HEK293 (cell line): Measurements from ENCODE around the gene MAPKAP1.

Source experiments
- CTCF ChIA-PET: fragments of 350-600 bp; formaldehyde crosslinking; extraction: SDS; loops from one replicate; lab custom pipeline; 2021; ENCODE audit warnings: antibody characterized with exemption; lab: Yijun Ruan, JAX
- POLR2A ChIA-PET: fragments of 300-600 bp; formaldehyde crosslinking; extraction: SDS; loops from one replicate; lab custom pipeline; 2020; ENCODE audit warnings: antibody characterized with exemption, inconsistent platforms; lab: Yijun Ruan, JAX
- H3K27ac ChIP-seq: fragments of 200-500 bp; sonication (Bioruptor generic); 2 replicates; pipeline ENCODE4 v1.5.1; 2014; ENCODE audit warnings: low read depth, low read length, control low read depth, inconsistent platforms; ENCODE audit errors: extremely low read depth
- H3K36me3 ChIP-seq, 2 experiments: fragments of 200-500 bp in 1 of 2; sonication (Bioruptor generic) in 1 of 2; 1 replicate in 1 of 2; 2 replicates in 1 of 2; pipeline ENCODE4 v1.5.1; 2014 to 2017; ENCODE audit warnings: inconsistent platforms in 2 of 2, low read length in 2 of 2; ENCODE audit not compliant: control insufficient read depth in 2 of 2, insufficient read depth in 1 of 2
- H3K4me1 ChIP-seq: fragments of 200-500 bp; sonication (Bioruptor generic); 2 replicates; pipeline ENCODE4 v1.5.1; 2014; ENCODE audit warnings: mild to moderate bottlenecking, low read length, inconsistent platforms; ENCODE audit not compliant: control insufficient read depth, insufficient read depth
- H3K4me3 ChIP-seq: 2 replicates; pipeline ENCODE4 v1.5.1; 2011; ENCODE audit warnings: low read depth, mild to moderate bottlenecking, control low read depth, low read length, moderate library complexity
- H3K9me3 ChIP-seq: fragments of 200-500 bp; sonication (Bioruptor generic); 2 replicates; pipeline ENCODE4 v1.5.1; 2014; ENCODE audit warnings: low read depth, low read length, inconsistent platforms; ENCODE audit not compliant: control insufficient read depth, insufficient read depth
- BCL11A ChIP-seq: fragments of 450-650 bp; formaldehyde crosslinking; IDR thresholded peaks from 2 replicates; pipeline ENCODE4 v1.5.1; 2016; ENCODE audit warnings: low read depth, missing biosample characterization, missing genetic modification characterization
- EGR2 ChIP-seq: fragments of 450-650 bp; formaldehyde crosslinking; IDR thresholded peaks from 2 replicates; pipeline ENCODE4 v1.5.1; 2016; ENCODE audit warnings: low read depth, missing biosample characterization, missing genetic modification characterization
- FEZF1 ChIP-seq: fragments of 450-650 bp; formaldehyde crosslinking; IDR thresholded peaks from 2 replicates; pipeline ENCODE4 v1.5.1; 2016; ENCODE audit warnings: missing biosample characterization, missing genetic modification characterization
- GLI4 ChIP-seq: fragments of 450-650 bp; formaldehyde crosslinking; IDR thresholded peaks from 2 replicates; pipeline ENCODE4 v1.5.1; 2016; ENCODE audit warnings: missing biosample characterization, missing genetic modification characterization
- GLIS1 ChIP-seq: fragments of 450-650 bp; formaldehyde crosslinking; IDR thresholded peaks from 2 replicates; pipeline ENCODE4 v1.5.1; 2016; ENCODE audit warnings: missing biosample characterization, missing genetic modification characterization
- GLIS2 ChIP-seq: fragments of 450-650 bp; formaldehyde crosslinking; IDR thresholded peaks from 2 replicates; pipeline ENCODE4 v1.5.1; 2016; ENCODE audit warnings: missing biosample characterization, missing genetic modification characterization
- IKZF3 ChIP-seq: fragments of 450-650 bp; IDR thresholded peaks from 2 replicates; pipeline ENCODE4 v1.5.0; 2018; ENCODE audit warnings: missing biosample characterization, mild to moderate bottlenecking, missing genetic modification characterization, moderate library complexity
- KLF1 ChIP-seq: fragments of 450-650 bp; formaldehyde crosslinking; IDR thresholded peaks from 2 replicates; pipeline ENCODE4 v1.5.1; 2016; ENCODE audit warnings: missing biosample characterization, missing genetic modification characterization
- KLF10 ChIP-seq: fragments of 450-650 bp; IDR thresholded peaks from 2 replicates; pipeline ENCODE4 v1.5.1; 2018; ENCODE audit warnings: missing biosample characterization, mild to moderate bottlenecking, missing genetic modification characterization
- OVOL3 ChIP-seq: fragments of 450-650 bp; formaldehyde crosslinking; IDR thresholded peaks from 2 replicates; pipeline ENCODE4 v1.5.1; 2016; ENCODE audit warnings: missing biosample characterization, missing genetic modification characterization
- SCRT1 ChIP-seq: fragments of 450-650 bp; formaldehyde crosslinking; IDR thresholded peaks from 2 replicates; pipeline ENCODE4 v1.5.1; 2016; ENCODE audit warnings: missing biosample characterization, missing genetic modification characterization, borderline replicate concordance
- TCF7L2 ChIP-seq: IDR thresholded peaks from 2 replicates; pipeline ENCODE4 v1.6.1; 2011; ENCODE audit warnings: low read depth, mild to moderate bottlenecking, inconsistent platforms, low read length, moderate library complexity, borderline replicate concordance
- WT1 ChIP-seq: fragments of 450-650 bp; formaldehyde crosslinking; IDR thresholded peaks from 2 replicates; pipeline ENCODE4 v1.5.1; 2016; ENCODE audit warnings: missing biosample characterization, missing genetic modification characterization
- ZEB2 ChIP-seq: fragments of 450-650 bp; formaldehyde crosslinking; IDR thresholded peaks from 2 replicates; pipeline ENCODE4 v1.5.1; 2016; ENCODE audit warnings: missing biosample characterization, missing genetic modification characterization
- ZFHX2 ChIP-seq: fragments of 450-650 bp; formaldehyde crosslinking; conservative IDR thresholded peaks from 2 replicates; pipeline ENCODE4 v1.5.1; 2016; ENCODE audit warnings: missing biosample characterization, missing genetic modification characterization
- ZIC2 ChIP-seq: fragments of 450-650 bp; formaldehyde crosslinking; IDR thresholded peaks from 2 replicates; pipeline ENCODE4 v1.5.1; 2016; ENCODE audit warnings: missing biosample characterization, missing genetic modification characterization
- ZNF121 ChIP-seq: fragments of 450-650 bp; formaldehyde crosslinking; IDR thresholded peaks from 2 replicates; pipeline ENCODE4 v1.5.1; 2016; ENCODE audit warnings: missing biosample characterization, missing genetic modification characterization
- ZNF155 ChIP-seq: fragments of 450-650 bp; formaldehyde crosslinking; IDR thresholded peaks from 2 replicates; pipeline ENCODE4 v1.5.1; 2016; ENCODE audit warnings: missing biosample characterization, missing genetic modification characterization
- ZNF335 ChIP-seq: fragments of 450-650 bp; formaldehyde crosslinking; conservative IDR thresholded peaks from 2 replicates; pipeline ENCODE4 v1.5.1; 2016; ENCODE audit warnings: missing biosample characterization, missing genetic modification characterization
- ZNF366 ChIP-seq: fragments of 450-650 bp; formaldehyde crosslinking; conservative IDR thresholded peaks from 2 replicates; pipeline ENCODE4 v1.5.1; 2016; ENCODE audit warnings: missing biosample characterization, missing genetic modification characterization
- ZNF521 ChIP-seq: fragments of 450-650 bp; formaldehyde crosslinking; IDR thresholded peaks from 2 replicates; pipeline ENCODE4 v1.5.1; 2017; ENCODE audit warnings: missing biosample characterization, mild to moderate bottlenecking, missing genetic modification characterization
- ZNF785 ChIP-seq: fragments of 450-650 bp; formaldehyde crosslinking; IDR thresholded peaks from 2 replicates; pipeline ENCODE4 v1.5.1; 2016; ENCODE audit warnings: missing biosample characterization, missing genetic modification characterization
- ZNF830 ChIP-seq: fragments of 450-650 bp; IDR thresholded peaks from 2 replicates; pipeline ENCODE4 v1.5.0; 2018; ENCODE audit warnings: missing biosample characterization, missing genetic modification characterization, low read depth, mild to moderate bottlenecking, moderate library complexity
- ZNF843 ChIP-seq: fragments of 450-650 bp; formaldehyde crosslinking; IDR thresholded peaks from 2 replicates; pipeline ENCODE4 v1.5.1; 2016; ENCODE audit warnings: missing biosample characterization, missing genetic modification characterization
- ZSCAN23 ChIP-seq: fragments of 450-650 bp; formaldehyde crosslinking; IDR thresholded peaks from 2 replicates; pipeline ENCODE4 v1.5.1; 2016; ENCODE audit warnings: missing biosample characterization, missing genetic modification characterization
- TF ChIP-seq, protein P1 (sequence below): fragments of 450-650 bp; formaldehyde crosslinking; IDR thresholded peaks from 2 replicates; pipeline ENCODE4 v1.5.1; 2016; ENCODE audit warnings: missing biosample characterization, missing genetic modification characterization
- TF ChIP-seq, protein P2 (sequence below): fragments of 450-650 bp; formaldehyde crosslinking; IDR thresholded peaks from 2 replicates; pipeline ENCODE4 v1.5.1; 2017; ENCODE audit warnings: missing biosample characterization, missing genetic modification characterization
- TF ChIP-seq, protein P3 (sequence below): fragments of 450-650 bp; formaldehyde crosslinking; IDR thresholded peaks from 2 replicates; pipeline ENCODE4 v1.5.1; 2016; ENCODE audit warnings: missing biosample characterization, missing genetic modification characterization
- TF ChIP-seq, protein P4 (sequence below): fragments of 450-650 bp; formaldehyde crosslinking; IDR thresholded peaks from 2 replicates; pipeline ENCODE4 v1.5.1; 2016; ENCODE audit warnings: missing biosample characterization, missing genetic modification characterization

The MAPKAP1 gene

DNA sequence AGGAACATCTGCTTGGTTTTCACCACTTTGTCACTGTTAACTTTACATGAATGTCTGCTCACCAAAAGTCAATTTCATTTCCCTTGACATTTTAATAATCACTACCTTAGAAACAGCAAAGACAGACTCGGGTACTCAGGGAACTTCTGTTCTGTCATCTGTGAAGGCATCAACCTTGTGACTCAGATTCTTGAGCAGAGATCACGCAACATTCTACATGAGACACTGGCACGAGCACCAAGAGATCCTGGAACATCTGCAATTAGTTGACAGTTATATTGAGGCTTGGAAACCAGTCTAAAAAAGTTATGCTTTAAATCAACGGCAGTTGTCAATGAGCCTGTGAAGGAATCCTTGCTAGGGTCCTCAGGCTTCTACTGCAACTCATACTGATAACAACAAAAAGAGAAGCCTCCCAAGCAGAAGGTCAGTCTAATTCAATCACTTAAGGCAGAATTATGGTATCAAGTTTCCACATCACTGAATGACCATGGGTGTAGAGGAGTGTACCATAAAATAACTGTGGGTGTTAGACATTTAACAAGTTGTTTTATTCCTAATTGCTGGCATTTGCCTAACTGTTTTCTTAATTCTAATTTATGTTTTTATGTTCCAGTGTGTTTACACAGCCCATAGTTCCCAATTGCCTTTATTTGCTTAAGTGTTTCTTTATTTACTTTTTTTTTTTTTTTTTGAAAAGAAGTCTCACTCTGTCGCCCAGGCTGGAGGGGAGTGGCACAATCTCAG, 36.8 kb upstream of the MAPKAP1 start:
- Histone ChIP-seq H3K27ac (no peak overlapping the region), H3K4me3 (no peak overlapping the region), H3K36me3 (no peaks in the 10 kb centered on the region), H3K9me3 (no peaks in the 10 kb centered on the region), H3K4me1 (peaks cover 7% of the 10 kb centered on the region)
- POLR2A ChIA-PET = interaction anchor here (0.7 kb wide), 1 partner anchor 48 kb away, joined by 3 read pairs; no protein-coding TSS in a partner anchor
- CTCF ChIA-PET = interaction anchor here (1.6 kb wide), 1 partner anchor 707 kb away, joined by 3 read pairs; no protein-coding TSS in a partner anchor
- TF ChIP-seq IKZF3 (tag by site-specific recombination) (peak; percentile 96), ZEB2 (tag by site-specific recombination) (peak; percentile 34), ZNF521 (tag by site-specific recombination) (no peak), GLIS2 (tag by site-specific recombination) (0 out of 2 replicates have a peak, but pooled peaks have one; percentile 22), ZIC2 (tag by site-specific recombination) (0 out of 2 replicates have a peak, but pooled peaks have one; percentile 25), FEZF1 (tag by site-specific recombination) (peak; percentile 81), WT1 (tag by site-specific recombination) (peak; percentile 99), ZNF121 (tag by site-specific recombination) (no peak), BCL11A (tag by site-specific recombination) (peak; percentile 24; the same call in 1 of the 2 replicates), ZNF335 (0 out of 2 replicates have a peak, but pooled peaks have one; percentile 18), TCF7L2 (peak; percentile 62; the same call in 1 of the 2 replicates), GLI4 (tag by site-specific recombination) (no peak), KLF1 (tag by site-specific recombination) (peak; percentile 77), EGR2 (peak; percentile 60), ZNF155 (tag by site-specific recombination) (no peak), KLF10 (tag by site-specific recombination) (0 out of 2 replicates have a peak, but pooled peaks have one; percentile 35), ZNF366 (tag by site-specific recombination) (0 out of 2 replicates have a peak, but pooled peaks have one; percentile 17), ZFHX2 (peak; percentile 73), OVOL3 (peak; percentile 87), ZSCAN23 (tag by site-specific recombination) (no peak), ZNF785 (tag by site-specific recombination) (no peak), SCRT1 (tag by site-specific recombination) (0 out of 2 replicates have a peak, but pooled peaks have one; percentile 21), ZNF843 (tag by site-specific recombination) (peak; percentile 55), GLIS1 (tag by site-specific recombination) (peak; percentile 80), ZNF830 (tag by site-specific recombination) (no peak)
- TF ChIP-seq, protein P1, sequence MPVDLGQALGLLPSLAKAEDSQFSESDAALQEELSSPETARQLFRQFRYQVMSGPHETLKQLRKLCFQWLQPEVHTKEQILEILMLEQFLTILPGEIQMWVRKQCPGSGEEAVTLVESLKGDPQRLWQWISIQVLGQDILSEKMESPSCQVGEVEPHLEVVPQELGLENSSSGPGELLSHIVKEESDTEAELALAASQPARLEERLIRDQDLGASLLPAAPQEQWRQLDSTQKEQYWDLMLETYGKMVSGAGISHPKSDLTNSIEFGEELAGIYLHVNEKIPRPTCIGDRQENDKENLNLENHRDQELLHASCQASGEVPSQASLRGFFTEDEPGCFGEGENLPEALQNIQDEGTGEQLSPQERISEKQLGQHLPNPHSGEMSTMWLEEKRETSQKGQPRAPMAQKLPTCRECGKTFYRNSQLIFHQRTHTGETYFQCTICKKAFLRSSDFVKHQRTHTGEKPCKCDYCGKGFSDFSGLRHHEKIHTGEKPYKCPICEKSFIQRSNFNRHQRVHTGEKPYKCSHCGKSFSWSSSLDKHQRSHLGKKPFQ (tag by site-specific recombination) = peak; percentile 64; the same call in 1 of the 2 replicates
- TF ChIP-seq, protein P2, sequence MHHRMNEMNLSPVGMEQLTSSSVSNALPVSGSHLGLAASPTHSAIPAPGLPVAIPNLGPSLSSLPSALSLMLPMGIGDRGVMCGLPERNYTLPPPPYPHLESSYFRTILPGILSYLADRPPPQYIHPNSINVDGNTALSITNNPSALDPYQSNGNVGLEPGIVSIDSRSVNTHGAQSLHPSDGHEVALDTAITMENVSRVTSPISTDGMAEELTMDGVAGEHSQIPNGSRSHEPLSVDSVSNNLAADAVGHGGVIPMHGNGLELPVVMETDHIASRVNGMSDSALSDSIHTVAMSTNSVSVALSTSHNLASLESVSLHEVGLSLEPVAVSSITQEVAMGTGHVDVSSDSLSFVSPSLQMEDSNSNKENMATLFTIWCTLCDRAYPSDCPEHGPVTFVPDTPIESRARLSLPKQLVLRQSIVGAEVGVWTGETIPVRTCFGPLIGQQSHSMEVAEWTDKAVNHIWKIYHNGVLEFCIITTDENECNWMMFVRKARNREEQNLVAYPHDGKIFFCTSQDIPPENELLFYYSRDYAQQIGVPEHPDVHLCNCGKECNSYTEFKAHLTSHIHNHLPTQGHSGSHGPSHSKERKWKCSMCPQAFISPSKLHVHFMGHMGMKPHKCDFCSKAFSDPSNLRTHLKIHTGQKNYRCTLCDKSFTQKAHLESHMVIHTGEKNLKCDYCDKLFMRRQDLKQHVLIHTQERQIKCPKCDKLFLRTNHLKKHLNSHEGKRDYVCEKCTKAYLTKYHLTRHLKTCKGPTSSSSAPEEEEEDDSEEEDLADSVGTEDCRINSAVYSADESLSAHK (tag by site-specific recombination) = peak; percentile 43; the same call in 1 of the 2 replicates
- TF ChIP-seq, protein P3, sequence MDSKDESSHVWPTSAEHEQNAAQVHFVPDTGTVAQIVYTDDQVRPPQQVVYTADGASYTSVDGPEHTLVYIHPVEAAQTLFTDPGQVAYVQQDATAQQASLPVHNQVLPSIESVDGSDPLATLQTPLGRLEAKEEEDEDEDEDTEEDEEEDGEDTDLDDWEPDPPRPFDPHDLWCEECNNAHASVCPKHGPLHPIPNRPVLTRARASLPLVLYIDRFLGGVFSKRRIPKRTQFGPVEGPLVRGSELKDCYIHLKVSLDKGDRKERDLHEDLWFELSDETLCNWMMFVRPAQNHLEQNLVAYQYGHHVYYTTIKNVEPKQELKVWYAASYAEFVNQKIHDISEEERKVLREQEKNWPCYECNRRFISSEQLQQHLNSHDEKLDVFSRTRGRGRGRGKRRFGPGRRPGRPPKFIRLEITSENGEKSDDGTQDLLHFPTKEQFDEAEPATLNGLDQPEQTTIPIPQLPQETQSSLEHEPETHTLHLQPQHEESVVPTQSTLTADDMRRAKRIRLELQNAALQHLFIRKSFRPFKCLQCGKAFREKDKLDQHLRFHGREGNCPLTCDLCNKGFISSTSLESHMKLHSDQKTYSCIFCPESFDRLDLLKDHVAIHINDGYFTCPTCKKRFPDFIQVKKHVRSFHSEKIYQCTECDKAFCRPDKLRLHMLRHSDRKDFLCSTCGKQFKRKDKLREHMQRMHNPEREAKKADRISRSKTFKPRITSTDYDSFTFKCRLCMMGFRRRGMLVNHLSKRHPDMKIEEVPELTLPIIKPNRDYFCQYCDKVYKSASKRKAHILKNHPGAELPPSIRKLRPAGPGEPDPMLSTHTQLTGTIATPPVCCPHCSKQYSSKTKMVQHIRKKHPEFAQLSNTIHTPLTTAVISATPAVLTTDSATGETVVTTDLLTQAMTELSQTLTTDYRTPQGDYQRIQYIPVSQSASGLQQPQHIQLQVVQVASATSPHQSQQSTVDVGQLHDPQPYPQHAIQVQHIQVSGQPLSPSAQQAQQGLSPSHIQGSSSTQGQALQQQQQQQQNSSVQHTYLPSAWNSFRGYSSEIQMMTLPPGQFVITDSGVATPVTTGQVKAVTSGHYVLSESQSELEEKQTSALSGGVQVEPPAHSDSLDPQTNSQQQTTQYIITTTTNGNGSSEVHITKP (tag by site-specific recombination) = peak; percentile 96
- TF ChIP-seq, protein P4, sequence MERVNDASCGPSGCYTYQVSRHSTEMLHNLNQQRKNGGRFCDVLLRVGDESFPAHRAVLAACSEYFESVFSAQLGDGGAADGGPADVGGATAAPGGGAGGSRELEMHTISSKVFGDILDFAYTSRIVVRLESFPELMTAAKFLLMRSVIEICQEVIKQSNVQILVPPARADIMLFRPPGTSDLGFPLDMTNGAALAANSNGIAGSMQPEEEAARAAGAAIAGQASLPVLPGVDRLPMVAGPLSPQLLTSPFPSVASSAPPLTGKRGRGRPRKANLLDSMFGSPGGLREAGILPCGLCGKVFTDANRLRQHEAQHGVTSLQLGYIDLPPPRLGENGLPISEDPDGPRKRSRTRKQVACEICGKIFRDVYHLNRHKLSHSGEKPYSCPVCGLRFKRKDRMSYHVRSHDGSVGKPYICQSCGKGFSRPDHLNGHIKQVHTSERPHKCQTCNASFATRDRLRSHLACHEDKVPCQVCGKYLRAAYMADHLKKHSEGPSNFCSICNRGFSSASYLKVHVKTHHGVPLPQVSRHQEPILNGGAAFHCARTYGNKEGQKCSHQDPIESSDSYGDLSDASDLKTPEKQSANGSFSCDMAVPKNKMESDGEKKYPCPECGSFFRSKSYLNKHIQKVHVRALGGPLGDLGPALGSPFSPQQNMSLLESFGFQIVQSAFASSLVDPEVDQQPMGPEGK (tag by site-specific recombination) = peak; percentile 29; the same call in 1 of the 2 replicates
